ENCODE data around the gene GPR84. TPM values are rescaled to one million over a fixed set of nuclear protein-coding genes. Genes with fewer than 3 reads are reported as not detected.

Gene GPR84
- total RNA-seq, 5 donors from 2014 or later (not counting 1 experiment from before 2014, with no cell fraction given) = not detected

DNA sequence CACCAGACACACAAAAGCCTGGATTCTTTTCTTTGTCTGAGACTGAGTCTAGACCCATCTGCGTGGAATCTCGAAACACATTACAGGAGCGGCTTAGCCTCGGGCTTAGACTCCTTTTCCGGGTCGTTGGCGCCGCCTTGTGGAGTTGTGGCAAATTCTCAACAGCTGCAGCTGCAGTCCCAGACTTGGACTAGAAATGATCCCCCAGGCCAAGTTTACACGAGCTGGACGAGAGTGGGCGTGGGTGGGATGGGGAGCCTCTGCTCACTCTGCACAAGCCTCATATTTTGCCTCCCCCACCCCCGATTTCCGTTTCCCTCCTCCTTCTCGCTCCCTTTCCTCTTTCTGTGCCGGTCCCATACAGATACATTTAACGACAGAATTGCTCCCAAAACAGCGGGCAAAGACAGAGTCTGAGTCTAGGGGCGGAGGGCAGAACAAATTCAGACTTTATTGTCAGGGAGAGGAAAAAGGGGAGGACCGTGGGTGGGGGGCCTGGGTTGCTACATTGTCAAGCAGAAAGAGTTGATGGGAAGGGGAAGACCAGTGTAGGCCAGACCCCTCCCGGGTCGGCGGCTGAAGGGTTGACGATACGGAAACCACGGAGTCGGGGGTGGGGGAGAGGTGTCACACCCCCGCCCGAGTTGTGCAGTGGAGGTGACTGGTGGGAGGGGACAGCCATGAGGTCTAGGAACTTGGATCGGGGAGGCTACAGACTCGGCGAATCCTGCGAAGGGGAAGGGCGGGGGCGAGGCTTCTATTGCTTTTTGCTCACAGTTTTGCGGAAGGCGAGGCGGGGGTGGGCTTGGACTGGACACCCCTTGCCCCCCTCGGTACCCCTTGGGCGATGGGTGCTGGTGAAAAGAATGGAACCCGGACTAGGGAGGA lies 4.7 kb upstream of the GPR84 start:
- H3K27me3 Mint-ChIP-seq = no peaks in the 10 kb centered on the region
- POLR2A ChIA-PET = interaction anchor here (0.6 to 1.0 kb wide), 3 partner anchors 10 to 91 kb away, joined by 3 to 5 read pairs (median 4); no protein-coding TSS in a partner anchor
- DNase-seq (peak; percentile 70 to 93 (median 87)), ATAC-seq (replicated peaks in 1 of 4) (peak; percentile 88 to 92 (median 91))
- H3K4me1 Mint-ChIP-seq = peaks cover 32 to 46% (median 43%) of the 10 kb centered on the region in 3 donors
- no peaks in the 10 kb centered on the region for H3K36me3 ChIP-seq (ENCODE audit: control insufficient read depth in 2 of 2, extremely low read depth in 1 of 2, insufficient read depth in 1 of 2, low read length in 1 of 2)
- H3K4me1 ChIP-seq (ENCODE audit: control insufficient read depth in 1 of 2, extremely low read depth in 1 of 2, insufficient read depth in 2 of 2, low read length in 2 of 2) = peaks cover 15 to 34% of the 10 kb centered on the region in 2 experiments
- CTCF ChIA-PET = interaction anchor here (0.6 to 2.6 kb wide), 20 partner anchors 10 to 218 kb away, joined by 3 to 29 read pairs (median 5); partner anchors contain the start of genes HNRNPA1 (in 2 of the 2), CBX5 (in 1 of the 2), COPZ1 (in 1 of the 2) and NCKAP1L (in 1 of the 2)
- H3K36me3 Mint-ChIP-seq = no peaks in the 10 kb centered on the region
- no peak overlapping the region for H3K27ac ChIP-seq (ENCODE audit: low read length)
- peak overlapping the region; percentile 26 to 29 for H3K4me3 ChIP-seq (ENCODE audit: control insufficient read depth in 1 of 2, extremely low read depth in 1 of 2, low read length in 1 of 2)
- H3K9me3 Mint-ChIP-seq = no peaks in the 10 kb centered on the region
- no peaks in the 10 kb centered on the region for H3K9me3 ChIP-seq
- peak overlapping the region; percentile 59 to 71 (median 68) for H3K4me3 Mint-ChIP-seq
- H3K27ac Mint-ChIP-seq = peak overlapping the region in 1 of 2 donors; percentile 57
- H3K27me3 ChIP-seq (replicated peaks in 1 of 2; ENCODE audit: control insufficient read depth in 2 of 2, extremely low read depth in 1 of 2, insufficient read depth in 2 of 2, low read length in 1 of 2) = peaks cover 0 to 2% of the 10 kb centered on the region in 2 experiments
- 43% methylated on average over 23 of the region's 40 CpGs for WGBS (ENCODE audit: insufficient coverage)

DNA sequence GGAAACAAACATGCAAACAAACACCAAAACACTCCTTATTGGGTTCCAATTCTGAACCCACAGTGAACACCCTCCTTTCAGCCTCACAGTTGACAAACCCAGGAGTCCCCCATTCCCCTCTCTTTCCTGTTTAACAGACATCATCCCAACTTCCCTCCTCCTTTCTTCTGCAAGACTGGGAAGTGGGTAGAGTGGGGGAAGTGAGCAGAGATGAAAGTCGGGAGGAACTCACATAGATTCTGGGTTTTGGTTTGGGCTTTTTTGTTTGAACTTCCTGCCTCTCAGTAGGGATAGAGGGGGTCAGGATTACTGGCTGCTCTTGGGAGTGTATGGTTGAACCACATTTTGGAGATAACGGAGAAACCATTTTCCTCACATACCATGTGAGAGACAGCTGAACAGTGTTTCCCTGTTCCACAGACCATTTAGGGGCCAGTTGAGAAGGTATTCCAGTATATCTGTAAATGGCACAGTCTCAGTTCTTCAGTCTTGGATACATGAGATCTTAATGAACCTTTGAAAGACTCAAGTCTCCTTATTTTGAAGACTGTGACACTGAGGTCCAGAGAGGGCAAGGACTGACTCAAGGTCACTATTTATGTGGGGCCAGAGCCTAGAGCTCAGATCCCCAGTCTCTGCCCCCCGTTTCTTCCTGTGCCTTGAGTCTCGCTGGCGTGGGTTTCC lies 3.9 kb upstream of the GPR84 start:
- H3K27me3 ChIP-seq (replicated peaks in 1 of 2; ENCODE audit: control insufficient read depth in 2 of 2, extremely low read depth in 1 of 2, insufficient read depth in 2 of 2, low read length in 1 of 2) = peaks cover 0 to 2% of the 10 kb centered on the region in 2 experiments
- peak overlapping the region; percentile 26 to 29 for H3K4me3 ChIP-seq (ENCODE audit: control insufficient read depth in 1 of 2, extremely low read depth in 1 of 2, low read length in 1 of 2)
- ATAC-seq (replicated peaks in 1 of 4) (peak in 3 of 4 experiments; percentile 13 to 38 (median 14)), DNase-seq (no peak)
- H3K9me3 ChIP-seq = no peaks in the 10 kb centered on the region
- H3K27ac Mint-ChIP-seq = peak overlapping the region in 1 of 2 donors; percentile 57
- ChIA-PET CTCF (interaction anchor here (0.6 to 2.6 kb wide), 19 partner anchors 9 to 1299 kb away, joined by 3 to 29 read pairs (median 5); partner anchors contain the start of genes HNRNPA1 (in 2 of the 2), CBX5 (in 1 of the 2), COPZ1 (in 1 of the 2) and NCKAP1L (in 1 of the 2)), POLR2A (interaction anchor here (0.6 to 1.0 kb wide), 3 partner anchors 9 to 90 kb away, joined by 3 to 5 read pairs (median 4); no protein-coding TSS in a partner anchor)
- no peaks in the 10 kb centered on the region for H3K36me3 Mint-ChIP-seq
- no peaks in the 10 kb centered on the region for H3K36me3 ChIP-seq (ENCODE audit: control insufficient read depth in 2 of 2, extremely low read depth in 1 of 2, insufficient read depth in 1 of 2, low read length in 1 of 2)
- H3K4me1 Mint-ChIP-seq = peaks cover 39 to 52% (median 51%) of the 10 kb centered on the region in 3 donors
- 0% methylated on average over 3 of the region's 5 CpGs for WGBS (ENCODE audit: insufficient coverage)
- peak overlapping the region; percentile 59 to 71 (median 68) for H3K4me3 Mint-ChIP-seq
- no peaks in the 10 kb centered on the region for H3K9me3 Mint-ChIP-seq
- H3K27ac ChIP-seq (ENCODE audit: low read length) = no peak overlapping the region
- peaks cover 20 to 40% of the 10 kb centered on the region in 2 experiments for H3K4me1 ChIP-seq (ENCODE audit: control insufficient read depth in 1 of 2, extremely low read depth in 1 of 2, insufficient read depth in 2 of 2, low read length in 2 of 2)
- H3K27me3 Mint-ChIP-seq = no peaks in the 10 kb centered on the region

DNA sequence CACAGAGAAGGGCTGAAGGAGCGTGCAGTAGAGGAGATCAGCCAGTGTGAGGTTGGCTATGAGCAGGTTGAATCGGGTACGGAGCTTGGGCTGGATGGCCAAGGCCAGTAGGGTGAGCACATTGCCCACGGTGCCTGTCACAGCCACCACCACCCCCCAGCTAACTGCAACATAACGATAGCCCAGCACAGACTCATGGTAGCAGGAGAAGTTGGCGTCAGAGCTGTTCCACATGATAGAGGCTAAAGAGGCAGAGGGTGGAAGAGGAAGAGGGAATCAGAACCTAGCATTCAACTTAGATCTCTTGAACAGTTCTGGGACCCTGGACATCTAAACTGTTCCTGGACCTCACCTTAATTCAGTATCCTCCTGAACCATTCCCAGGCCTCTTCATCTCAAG lies 668 bp downstream of the GPR84 start:
- CTCF ChIA-PET = no interaction called here

DNA sequence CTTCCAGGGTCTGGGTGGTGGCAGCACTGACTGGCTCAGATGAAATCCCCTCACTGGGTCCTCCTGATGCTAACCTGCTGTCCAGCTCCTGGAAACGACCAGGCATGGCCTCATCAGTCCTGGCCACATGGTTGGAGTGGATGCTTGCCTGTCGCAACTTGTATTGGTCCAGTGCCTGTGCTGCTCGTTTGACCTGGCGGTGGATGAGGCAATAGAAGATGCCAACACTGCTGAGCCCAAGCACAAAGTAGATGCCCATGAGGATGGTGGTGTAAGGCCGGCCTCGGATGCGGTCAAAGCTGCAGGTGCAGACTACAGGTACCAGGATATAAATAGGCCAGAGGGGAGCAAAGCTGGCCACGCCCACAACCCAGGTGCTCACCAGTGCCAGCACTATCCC lies 1.2 kb downstream of the GPR84 start:
- H3K27me3 ChIP-seq (replicated peaks in 1 of 2; ENCODE audit: control insufficient read depth in 2 of 2, extremely low read depth in 1 of 2, insufficient read depth in 2 of 2, low read length in 1 of 2) = peaks cover 0 to 3% of the 10 kb centered on the region in 2 experiments
- Mint-ChIP-seq H3K4me1 (peaks cover 24 to 31% (median 25%) of the 10 kb centered on the region in 3 donors), H3K9me3 (no peaks in the 10 kb centered on the region), H3K4me3 (no peak overlapping the region), H3K27me3 (no peaks in the 10 kb centered on the region), H3K27ac (peak overlapping the region in 1 of 2 donors; percentile 28), H3K36me3 (no peaks in the 10 kb centered on the region)
- ChIA-PET POLR2A (no interaction called here), CTCF (interaction anchor here in 1 of 2 donors (0.6 to 1.1 kb wide), 2 partner anchors 30 to 38 kb away, joined by 3 to 4 read pairs; partner anchors contain the start of gene COPZ1)
- WGBS (ENCODE audit: insufficient coverage) = 88% methylated on average over 8 of the region's 8 CpGs
- peaks cover 20 to 29% of the 10 kb centered on the region in 2 experiments for H3K4me1 ChIP-seq (ENCODE audit: control insufficient read depth in 1 of 2, extremely low read depth in 1 of 2, insufficient read depth in 2 of 2, low read length in 2 of 2)
- ATAC-seq (replicated peaks in 1 of 4) (no peak), DNase-seq (no peak)
- H3K36me3 ChIP-seq (ENCODE audit: control insufficient read depth in 2 of 2, extremely low read depth in 1 of 2, insufficient read depth in 1 of 2, low read length in 1 of 2) = no peaks in the 10 kb centered on the region
- no peak overlapping the region for H3K4me3 ChIP-seq (ENCODE audit: control insufficient read depth in 1 of 2, extremely low read depth in 1 of 2, low read length in 1 of 2)
- no peak overlapping the region for H3K27ac ChIP-seq (ENCODE audit: low read length)
- no peaks in the 10 kb centered on the region for H3K9me3 ChIP-seq

More for the DNA sequence above, 668 bp downstream of the GPR84 start:
- Histone ChIP-seq H3K36me3 (ENCODE audit: control insufficient read depth in 2 of 2, extremely low read depth in 1 of 2, insufficient read depth in 1 of 2, low read length in 1 of 2) (no peaks in the 10 kb centered on the region), H3K4me1 (ENCODE audit: control insufficient read depth in 1 of 2, extremely low read depth in 1 of 2, insufficient read depth in 2 of 2, low read length in 2 of 2) (peaks cover 21 to 29% of the 10 kb centered on the region in 2 experiments), H3K9me3 (no peaks in the 10 kb centered on the region), H3K4me3 (ENCODE audit: control insufficient read depth in 1 of 2, extremely low read depth in 1 of 2, low read length in 1 of 2) (no peak overlapping the region), H3K27me3 (replicated peaks in 1 of 2; ENCODE audit: control insufficient read depth in 2 of 2, extremely low read depth in 1 of 2, insufficient read depth in 2 of 2, low read length in 1 of 2) (peaks cover 0 to 5% of the 10 kb centered on the region in 2 experiments), H3K27ac (ENCODE audit: low read length) (no peak overlapping the region)
- Mint-ChIP-seq H3K27ac (peak overlapping the region in 1 of 2 donors; percentile 53), H3K4me3 (peak overlapping the region in 1 of 3 donors; percentile 54), H3K36me3 (no peaks in the 10 kb centered on the region), H3K4me1 (peaks cover 30 to 37% (median 31%) of the 10 kb centered on the region in 3 donors), H3K9me3 (no peaks in the 10 kb centered on the region), H3K27me3 (no peaks in the 10 kb centered on the region)
- no peak for ATAC-seq (replicated peaks in 1 of 4)
- WGBS (ENCODE audit: insufficient coverage) = no CpG with 5 or more reads among the region's 6 CpGs
- POLR2A ChIA-PET = no interaction called here
- DNase-seq = no peak

DNA sequence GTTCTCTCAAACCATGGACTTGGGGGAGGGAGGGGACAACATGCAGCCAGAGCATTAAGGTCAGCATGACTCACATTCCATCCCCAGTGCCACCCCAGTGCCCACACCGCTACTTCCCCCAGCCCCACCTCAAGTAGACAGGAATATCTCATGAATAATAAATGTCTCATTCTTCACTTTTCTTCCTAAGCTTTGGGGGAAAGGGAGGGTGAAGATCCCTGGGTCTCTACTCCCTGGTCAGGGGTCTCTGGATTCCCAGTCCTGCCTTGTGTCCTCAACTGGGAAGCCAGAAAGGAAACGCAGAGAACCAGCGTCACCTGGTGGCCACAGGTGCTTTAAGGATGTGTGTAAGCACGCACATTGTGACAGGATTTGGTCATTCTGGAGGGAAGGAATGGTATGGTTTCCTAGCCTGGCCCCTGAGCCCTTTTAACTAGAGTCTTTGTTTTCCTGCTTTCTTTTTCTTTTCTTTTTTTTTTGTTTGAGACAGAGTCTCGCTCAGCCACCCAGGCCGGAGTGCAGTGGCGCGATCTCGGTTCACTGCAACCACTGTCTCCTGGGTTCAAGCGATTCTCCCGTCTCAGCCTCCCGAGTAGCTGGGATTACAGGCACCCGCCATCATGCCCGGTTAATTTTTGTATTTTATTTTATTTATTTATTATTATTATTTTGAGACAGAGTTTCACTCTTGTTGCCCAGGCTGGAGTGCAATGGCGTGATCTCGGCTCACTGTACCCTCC lies 3.4 kb downstream of the GPR84 start:
- H3K27me3 Mint-ChIP-seq = no peaks in the 10 kb centered on the region
- H3K4me1 Mint-ChIP-seq = peaks cover 18 to 29% (median 22%) of the 10 kb centered on the region in 3 donors
- DNase-seq (peak in 18 of 35 experiments; percentile 24 to 71 (median 46)), ATAC-seq (replicated peaks in 1 of 4) (no peak)
- 40% methylated on average over 1 of the region's 16 CpGs for WGBS (ENCODE audit: insufficient coverage)
- Histone ChIP-seq H3K27ac (ENCODE audit: low read length) (no peak overlapping the region), H3K36me3 (ENCODE audit: control insufficient read depth in 2 of 2, extremely low read depth in 1 of 2, insufficient read depth in 1 of 2, low read length in 1 of 2) (no peaks in the 10 kb centered on the region), H3K4me3 (ENCODE audit: control insufficient read depth in 1 of 2, extremely low read depth in 1 of 2, low read length in 1 of 2) (no peak overlapping the region), H3K9me3 (no peaks in the 10 kb centered on the region), H3K4me1 (ENCODE audit: control insufficient read depth in 1 of 2, extremely low read depth in 1 of 2, insufficient read depth in 2 of 2, low read length in 2 of 2) (peaks cover 18 to 34% of the 10 kb centered on the region in 2 experiments), H3K27me3 (replicated peaks in 1 of 2; ENCODE audit: control insufficient read depth in 2 of 2, extremely low read depth in 1 of 2, insufficient read depth in 2 of 2, low read length in 1 of 2) (peaks cover 0 to 3% of the 10 kb centered on the region in 2 experiments)
- POLR2A ChIA-PET = interaction anchor here in 1 of 2 donors (0.6 kb wide), 1 partner anchor 869 kb away, joined by 3 read pairs; no protein-coding TSS in a partner anchor
- H3K27ac Mint-ChIP-seq = peak overlapping the region; percentile 39 to 77
- peak overlapping the region; percentile 26 to 43 (median 31) for H3K4me3 Mint-ChIP-seq
- H3K36me3 Mint-ChIP-seq = no peaks in the 10 kb centered on the region
- no peaks in the 10 kb centered on the region for H3K9me3 Mint-ChIP-seq
- CTCF ChIA-PET = interaction anchor here (0.6 to 2.6 kb wide), 7 partner anchors 10 to 109 kb away, joined by 3 to 55 read pairs (median 4); partner anchors contain the start of gene COPZ1 (in 1 of the 2)
